Spinal cord (tissue), 4 donors: ENCODE measurements around the gene KRTAP10-10. TPM values are rescaled to one million over a fixed set of nuclear protein-coding genes. Genes with fewer than 3 reads are reported as not detected.

Source experiments
- polyA plus RNA-seq, 2 donors: library from polyadenylated mRNA; unstranded; fragments of 120-200 nt; gene quantifications; one replicate each; pipeline ENCODE4 v1.2.1, GENCODE V29; 2013; ENCODE audit not compliant: insufficient read length in 2 of 2
- small RNA-seq: library from RNA; depleted of rRNA; stranded (forward); fragments of <200 nt; gene quantifications from one replicate; pipeline ENCODE3, GENCODE V24; 2014; ENCODE audit warnings: low replicate concordance
- total RNA-seq, 2 donors: library from RNA; depleted of rRNA in 1 of 2; stranded (reverse); fragments of 120-200 nt in 1 of 2; fragments of >200 nt in 1 of 2; gene quantifications; one replicate each; pipeline versions ENCODE4 v1.2.3 to v1.2.4, GENCODE V29; 2013 to 2014

KRTAP10-10 gene
- total and polyA plus RNA-seq, 4 donors: not detected

Small RNAs within 50 kb of the gene (small RNA-seq; reads per million reads assigned to genes)
- gene KRTAP12-6P: not detected

Other genes starting within 250 kb of the KRTAP10-10 start
- gene LRRC3, start 181.8 kb upstream of the KRTAP10-10 start, total RNA-seq: 1 to 10 TPM; 1.4 to 2.4 TPM
- gene LRRC3, start 181.8 kb upstream of the KRTAP10-10 start, polyA plus RNA-seq: 1 to 10 TPM; 4.4 to 6.5 TPM
- not detected for gene KRTAP10-1, start 97.2 kb upstream of the KRTAP10-10 start, total RNA-seq
- gene KRTAP10-1, start 97.2 kb upstream of the KRTAP10-10 start, polyA plus RNA-seq: not detected
- not detected for gene KRTAP10-2, start 85.9 kb upstream of the KRTAP10-10 start, total RNA-seq
- not detected for gene KRTAP10-2, start 85.9 kb upstream of the KRTAP10-10 start, polyA plus RNA-seq
- not detected for gene KRTAP10-3, start 78.6 kb upstream of the KRTAP10-10 start, total RNA-seq
- gene KRTAP10-3, start 78.6 kb upstream of the KRTAP10-10 start, polyA plus RNA-seq: not detected
- not detected for gene KRTAP10-4, start 63.6 kb upstream of the KRTAP10-10 start, total RNA-seq
- gene KRTAP10-4, start 63.6 kb upstream of the KRTAP10-10 start, polyA plus RNA-seq: not detected
- gene KRTAP10-5, start 56.8 kb upstream of the KRTAP10-10 start, total RNA-seq: not detected
- not detected for gene KRTAP10-5, start 56.8 kb upstream of the KRTAP10-10 start, polyA plus RNA-seq
- gene KRTAP10-6, start 44.9 kb upstream of the KRTAP10-10 start, total RNA-seq: not detected
- not detected for gene KRTAP10-6, start 44.9 kb upstream of the KRTAP10-10 start, polyA plus RNA-seq
- not detected for gene KRTAP10-7, start 36.8 kb upstream of the KRTAP10-10 start, total RNA-seq
- gene KRTAP10-7, start 36.8 kb upstream of the KRTAP10-10 start, polyA plus RNA-seq: not detected
- not detected for gene KRTAP10-8, start 25.3 kb upstream of the KRTAP10-10 start, total RNA-seq
- gene KRTAP10-8, start 25.3 kb upstream of the KRTAP10-10 start, polyA plus RNA-seq: not detected
- gene KRTAP10-9, start 10.3 kb upstream of the KRTAP10-10 start, total RNA-seq: not detected
- not detected for gene KRTAP10-9, start 10.3 kb upstream of the KRTAP10-10 start, polyA plus RNA-seq
- not detected for gene KRTAP10-11, start 9.1 kb downstream of the KRTAP10-10 start, total RNA-seq
- gene KRTAP10-11, start 9.1 kb downstream of the KRTAP10-10 start, polyA plus RNA-seq: not detected
- not detected for gene KRTAP12-4, start 17.3 kb downstream of the KRTAP10-10 start, total RNA-seq
- not detected for gene KRTAP12-4, start 17.3 kb downstream of the KRTAP10-10 start, polyA plus RNA-seq
- gene KRTAP12-3, start 20.6 kb downstream of the KRTAP10-10 start, total RNA-seq: not detected
- gene KRTAP12-3, start 20.6 kb downstream of the KRTAP10-10 start, polyA plus RNA-seq: not detected
- not detected for gene KRTAP12-2, start 29.6 kb downstream of the KRTAP10-10 start, total RNA-seq
- gene KRTAP12-2, start 29.6 kb downstream of the KRTAP10-10 start, polyA plus RNA-seq: not detected
- not detected for gene KRTAP12-1, start 44.8 kb downstream of the KRTAP10-10 start, total RNA-seq
- not detected for gene KRTAP12-1, start 44.8 kb downstream of the KRTAP10-10 start, polyA plus RNA-seq
- not detected for gene KRTAP10-12, start 59.8 kb downstream of the KRTAP10-10 start, total RNA-seq
- not detected for gene KRTAP10-12, start 59.8 kb downstream of the KRTAP10-10 start, polyA plus RNA-seq
- under 1 TPM in 1 of 2 donors, not detected in 1; 0.66 TPM for gene TSPEAR, start 74.2 kb downstream of the KRTAP10-10 start, total RNA-seq
- under 1 TPM; 0.24 to 0.33 TPM for gene TSPEAR, start 74.2 kb downstream of the KRTAP10-10 start, polyA plus RNA-seq
- gene UBE2G2, start 164.5 kb downstream of the KRTAP10-10 start, total RNA-seq: 10 to 100 TPM; 53.0 to 62.6 TPM
- 100 to 1,000 TPM in 1 of 2 donors, 10 to 100 TPM in 1; 83.8 to 102 TPM for gene UBE2G2, start 164.5 kb downstream of the KRTAP10-10 start, polyA plus RNA-seq
- 10 to 100 TPM; 66.8 to 80.7 TPM for gene SUMO3, start 180.7 kb downstream of the KRTAP10-10 start, total RNA-seq
- 100 to 1,000 TPM; 144 to 159 TPM for gene SUMO3, start 180.7 kb downstream of the KRTAP10-10 start, polyA plus RNA-seq
- gene PTTG1IP, start 236.3 kb downstream of the KRTAP10-10 start, total RNA-seq: 100 to 1,000 TPM; 163 to 235 TPM
- 100 to 1,000 TPM; 219 to 226 TPM for gene PTTG1IP, start 236.3 kb downstream of the KRTAP10-10 start, polyA plus RNA-seq